IMR-90 (cell line): ENCODE measurements around the gene JPT2. TPM values are rescaled to one million over a fixed set of nuclear protein-coding genes. Genes with fewer than 3 reads are reported as not detected.
A peak's percentile ranks its signal among the peaks of the same experiment; 100 is the strongest.

Experiments
- ATAC-seq: fragments of 200-7000 bp; cut with Tn5 transposase; 2 replicates; pipeline ENCODE4 v1.9.1; 2020; ENCODE audit warnings: low read depth, mild to moderate bottlenecking, moderate library complexity
- BruUV-seq: library from RNA; stranded (reverse); fragments of 400-500 nt; replicated peaks from 2 replicates; lab custom pipeline; 2021; lab: Mats Ljungman, UMichigan
- CTCF ChIA-PET: fragments of 300-600 bp; formaldehyde crosslinking; extraction: SDS; loops from one replicate; lab custom pipeline; 2021; ENCODE audit warnings: antibody characterized with exemption; lab: Yijun Ruan, JAX
- POLR2A ChIA-PET: fragments of 300-600 bp; sonication (Branson Sonifier 250); formaldehyde crosslinking; loops from one replicate; lab custom pipeline; 2022; ENCODE audit warnings: antibody characterized with exemption; ENCODE audit not compliant: unreplicated experiment; lab: Charles Lee
- DNase-seq: peaks from one replicate; pipeline ENCODE4 v3.0.0; 2013
- H2AFZ ChIP-seq: replicated peaks from 2 replicates; pipeline ENCODE3; 2013; ENCODE audit warnings: low read length, mild to moderate bottlenecking; ENCODE audit not compliant: poor library complexity
- H2AK5ac ChIP-seq: 2 replicates; pipeline ENCODE4 v1.6.1; 2013; ENCODE audit warnings: low read depth, low read length, inconsistent platforms
- H2AK9ac ChIP-seq: replicated peaks from 2 replicates; pipeline ENCODE3; 2013; ENCODE audit warnings: mild to moderate bottlenecking, low read depth, low read length, moderate library complexity; ENCODE audit not compliant: poor library complexity
- H2BK120ac ChIP-seq: 2 replicates; pipeline ENCODE4 v1.6.1; 2013; ENCODE audit warnings: low read depth, low read length, inconsistent platforms
- H2BK15ac ChIP-seq: 3 replicates; pipeline ENCODE4 v1.6.1; 2013; ENCODE audit warnings: low read depth, low read length, inconsistent platforms
- H2BK20ac ChIP-seq: 2 replicates; pipeline ENCODE4 v1.6.1; 2013; ENCODE audit warnings: low read depth, mild to moderate bottlenecking, inconsistent platforms, low read length, moderate library complexity
- H2BK5ac ChIP-seq: 2 replicates; pipeline ENCODE4 v1.6.1; 2013; ENCODE audit warnings: mild to moderate bottlenecking, low read depth, low read length, inconsistent platforms; ENCODE audit not compliant: poor library complexity, severe bottlenecking
- H3K14ac ChIP-seq: replicated peaks from 2 replicates; pipeline ENCODE4 v1.6.1; 2013; ENCODE audit warnings: low read depth, low read length, inconsistent platforms
- H3K18ac ChIP-seq: 2 replicates; pipeline ENCODE4 v1.6.1; 2013; ENCODE audit warnings: low read depth, low read length, control low read depth
- H3K23ac ChIP-seq: 2 replicates; pipeline ENCODE4 v1.6.1; 2013; ENCODE audit warnings: low read depth, low read length, inconsistent platforms
- H3K27ac ChIP-seq: 2 replicates; pipeline ENCODE4 v1.5.1; 2013; ENCODE audit warnings: mild to moderate bottlenecking, control low read depth, low read length; ENCODE audit not compliant: insufficient read depth
- H3K27me3 ChIP-seq: 2 replicates; pipeline ENCODE4 v1.6.1; 2013; ENCODE audit warnings: low read length; ENCODE audit not compliant: control insufficient read depth, insufficient read depth
- H3K36me3 ChIP-seq: 2 replicates; pipeline ENCODE4 v1.6.1; 2013; ENCODE audit warnings: low read length, mixed read lengths; ENCODE audit not compliant: control insufficient read depth, insufficient read depth
- H3K4ac ChIP-seq: 2 replicates; pipeline ENCODE4 v1.6.1; 2013; ENCODE audit warnings: low read depth, low read length, inconsistent platforms
- H3K4me1 ChIP-seq: 2 replicates; pipeline ENCODE4 v1.6.1; 2013; ENCODE audit warnings: low read length, mixed read lengths; ENCODE audit not compliant: control insufficient read depth, insufficient read depth
- H3K4me2 ChIP-seq: 2 replicates; pipeline ENCODE4 v1.6.1; 2013; ENCODE audit warnings: low read depth, mild to moderate bottlenecking, control low read depth, low read length, moderate library complexity
- H3K4me3 ChIP-seq: 2 replicates; pipeline ENCODE4 v1.5.1; 2013; ENCODE audit warnings: low read depth, mild to moderate bottlenecking, control low read depth, low read length, moderate library complexity; ENCODE audit not compliant: insufficient read depth
- H3K56ac ChIP-seq: 2 replicates; pipeline ENCODE4 v1.6.1; 2013; ENCODE audit warnings: low read length, inconsistent platforms; ENCODE audit not compliant: insufficient read depth; ENCODE audit errors: extremely low read depth
- H3K79me1 ChIP-seq, 2 experiments: 2 replicates each; pipeline ENCODE4 v1.6.1; 2013; ENCODE audit warnings: low read length in 2 of 2, inconsistent platforms in 1 of 2, low read depth in 1 of 2
- H3K9ac ChIP-seq: 2 replicates; pipeline ENCODE4 v1.6.1; 2013; ENCODE audit warnings: low read depth, low read length, control low read depth
- H3K9me1 ChIP-seq: 2 replicates; pipeline ENCODE4 v1.6.1; 2013; ENCODE audit warnings: low read length, inconsistent platforms; ENCODE audit not compliant: insufficient read depth
- H3K9me3 ChIP-seq: 2 replicates; pipeline ENCODE4 v1.6.1; 2013; ENCODE audit warnings: low read length; ENCODE audit not compliant: control insufficient read depth, insufficient read depth
- H4K20me1 ChIP-seq: 2 replicates; pipeline ENCODE4 v1.6.1; 2013; ENCODE audit warnings: low read length, inconsistent platforms; ENCODE audit not compliant: insufficient read depth
- H4K5ac ChIP-seq: 2 replicates; pipeline ENCODE4 v1.6.1; 2013; ENCODE audit warnings: mild to moderate bottlenecking, low read depth, low read length, control low read depth
- H4K8ac ChIP-seq, 2 experiments: 2 replicates each; pipeline ENCODE4 v1.6.1; 2013; ENCODE audit warnings: low read depth in 2 of 2, low read length in 2 of 2, control low read depth in 1 of 2, inconsistent platforms in 1 of 2
- H4K91ac ChIP-seq: 2 replicates; pipeline ENCODE4 v1.6.1; 2013; ENCODE audit warnings: low read depth, low read length, inconsistent platforms; ENCODE audit not compliant: insufficient read depth
- CEBPB ChIP-seq: IDR thresholded peaks from 2 replicates; pipeline ENCODE4 v1.6.1; 2012; ENCODE audit warnings: low read depth, low read length, improper control_type of control experiment
- MXI1 ChIP-seq: IDR thresholded peaks from 2 replicates; pipeline ENCODE4 v1.6.1; 2012; ENCODE audit warnings: low read depth, mild to moderate bottlenecking, low read length, moderate library complexity, borderline replicate concordance
- RAD21 ChIP-seq: IDR thresholded peaks from 2 replicates; pipeline ENCODE4 v1.6.1; 2012; ENCODE audit warnings: low read length, improper control_type of control experiment
- RCOR1 ChIP-seq: IDR thresholded peaks from 2 replicates; pipeline ENCODE4 v1.6.1; 2012; ENCODE audit warnings: mild to moderate bottlenecking, low read length, improper control_type of control experiment; ENCODE audit not compliant: insufficient replicate concordance
- RFX5 ChIP-seq: IDR thresholded peaks from 2 replicates; pipeline ENCODE4 v1.8.0; 2012; ENCODE audit warnings: low read depth, mild to moderate bottlenecking, low read length, moderate library complexity
- WGBS, 2 experiments: methylation state at CpG; one replicate each; pipeline versions ENCODE4 v1.1.5 to v1.1.7; 2013; ENCODE audit warnings: missing lambda C conversion rate in 2 of 2; ENCODE audit not compliant: insufficient read length in 1 of 2; ENCODE audit errors: extremely low coverage in 2 of 2; 5-methylcytosine and 5-hydroxymethylcytosine counted together
- dilution Hi-C: fragments of 300-500 bp; cut with HindIII; formaldehyde crosslinking; loops from one replicate; pipeline ENCODE4 v1.14.3; 2018; ENCODE audit warnings: low sequenced_read_pairs; ENCODE audit not compliant: unreplicated experiment
- in situ Hi-C: fragments of 300-500 bp; cut with MboI; formaldehyde crosslinking; loops from 3 replicates; pipeline ENCODE4 v1.14.3; 2019; ENCODE audit warnings: low sequenced_read_pairs, inconsistent platforms, mixed read lengths
- intact Hi-C: fragments of 100-400 bp; cut with micrococcal nuclease; formaldehyde crosslinking; loops from 2 replicates; pipeline ENCODE4 v1.10.0; 2022
- polyA plus RNA-seq, 3 experiments: library from polyadenylated mRNA; depleted of rRNA; stranded (reverse); fragments of >200 nt; gene quantifications; 2 replicates each; pipeline ENCODE4 v1.2.3, GENCODE V29; 2012; ENCODE audit warnings: low replicate concordance in 1 of 3
- total RNA-seq: library from RNA; depleted of rRNA; stranded (reverse); fragments of >200 nt; gene quantifications from 2 replicates; pipeline ENCODE4 v1.2.3, GENCODE V29; 2012
- TF ChIP-seq, protein P1 (sequence below): fragments of 150-350 bp; IDR thresholded peaks from 2 replicates; pipeline ENCODE4 v1.6.1; 2017; ENCODE audit warnings: mild to moderate bottlenecking, antibody characterized with exemption, low read length, low read depth

Gene JPT2
- total and polyA plus RNA-seq, 2 of the 4 experiments (the other 2 are of a cell fraction), result 40.0 to 41.5 TPM

DNA sequence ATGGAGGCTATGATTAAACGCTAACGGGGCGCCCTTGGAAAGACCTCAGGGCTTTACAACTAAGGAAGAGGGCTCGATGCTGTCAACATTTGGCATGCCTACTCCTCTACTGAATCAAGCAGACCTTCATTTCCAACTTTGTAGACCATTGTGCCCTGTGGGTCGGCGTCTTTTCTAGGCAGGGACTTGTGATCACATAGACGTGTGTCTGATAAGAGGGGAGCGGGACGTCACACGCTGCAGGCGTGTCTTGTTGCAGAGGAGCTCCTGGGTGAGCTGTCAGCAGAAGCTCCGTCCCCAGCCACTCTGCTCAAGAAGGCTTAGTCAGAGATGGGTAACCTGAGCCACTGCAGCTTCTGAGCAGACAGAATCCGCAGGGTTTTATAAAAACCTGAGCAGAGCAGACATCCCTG lies 30.7 kb downstream of the JPT2 start:
- dilution Hi-C loops (no loop called here), in situ Hi-C loops (no loop called here), intact Hi-C loops (loop anchor here (5.0 kb wide), 2 partner anchors 96 to 216 kb away; partner anchors contain the start of genes CRAMP1, IFT140 and TELO2)
- no peak overlapping the region for H3K4ac ChIP-seq
- no peak overlapping the region for H2BK5ac ChIP-seq
- no peak overlapping the region for H4K91ac ChIP-seq
- no peak overlapping the region for H2AK5ac ChIP-seq
- no peaks in the 10 kb centered on the region for H3K9me3 ChIP-seq
- no peaks in the 10 kb centered on the region for H3K36me3 ChIP-seq
- peaks cover 18% of the 10 kb centered on the region for H3K4me1 ChIP-seq
- H2AFZ ChIP-seq, result no peak overlapping the region
- peaks cover 72% of the 10 kb centered on the region for H4K20me1 ChIP-seq
- POLR2A ChIA-PET, result no interaction called here
- TF ChIP-seq CEBPB (no peak), MXI1 (peak; percentile 70; the same call in 1 of the 2 replicates), RAD21 (no peak), RCOR1 (no peak), RFX5 (no peak)
- TF ChIP-seq, protein P1, sequence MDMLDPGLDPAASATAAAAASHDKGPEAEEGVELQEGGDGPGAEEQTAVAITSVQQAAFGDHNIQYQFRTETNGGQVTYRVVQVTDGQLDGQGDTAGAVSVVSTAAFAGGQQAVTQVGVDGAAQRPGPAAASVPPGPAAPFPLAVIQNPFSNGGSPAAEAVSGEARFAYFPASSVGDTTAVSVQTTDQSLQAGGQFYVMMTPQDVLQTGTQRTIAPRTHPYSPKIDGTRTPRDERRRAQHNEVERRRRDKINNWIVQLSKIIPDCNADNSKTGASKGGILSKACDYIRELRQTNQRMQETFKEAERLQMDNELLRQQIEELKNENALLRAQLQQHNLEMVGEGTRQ, result no peak
- no peak overlapping the region for H2AK9ac ChIP-seq
- no peak overlapping the region for H3K18ac ChIP-seq
- no peak overlapping the region for H3K9ac ChIP-seq
- ATAC-seq (peak; percentile 30), DNase-seq (peak; percentile 86)
- BruUV-seq, result no TSS peak
- H3K4me3 ChIP-seq, result no peak overlapping the region
- no peak overlapping the region for H2BK15ac ChIP-seq
- H3K27me3 ChIP-seq, result no peaks in the 10 kb centered on the region
- no peak overlapping the region for H3K23ac ChIP-seq
- peak overlapping the region; percentile 28 for H3K4me2 ChIP-seq
- no peak overlapping the region for H2BK20ac ChIP-seq
- H4K8ac ChIP-seq, result no peak overlapping the region
- H3K9me1 ChIP-seq, result peaks cover 33% of the 10 kb centered on the region
- no peak overlapping the region for H4K5ac ChIP-seq
- no peak overlapping the region for H3K56ac ChIP-seq
- H3K14ac ChIP-seq, result no peak overlapping the region
- H3K79me1 ChIP-seq, result peaks cover 13 to 78% of the 10 kb centered on the region in 2 experiments; a peak in 3 of 4 replicates
- no peak overlapping the region for H2BK120ac ChIP-seq
- CTCF ChIA-PET, result interaction anchor here (0.6 kb wide), 1 partner anchor 201 kb away, joined by 3 read pairs; no protein-coding TSS in a partner anchor
- 58% methylated on average over 8 of the region's 13 CpGs; no CpG with 5 or more reads in 1 of the 2 experiments for WGBS, 2 experiments
- no peak overlapping the region for H3K27ac ChIP-seq
